CD4-positive, alpha-beta T cell treated with Interleukin-6 at 100 ng/mL for 8 hours (primary cell): ENCODE results near the gene PTOV1.

Experiments
- DNase-seq: peaks from one replicate; pipeline ENCODE4 v3.0.0-alpha.2; 2020; ENCODE audit warnings: mixed read lengths, low spot score

PTOV1 gene

GRCh38 chr19:49888510-49888824 is 37.5 kb downstream of the PTOV1 start:
- DNase-seq: no peak

- DNase-seq: no peak
These were observed 38.2 kb downstream of the PTOV1 start for GRCh38 chr19:49889038-49889686.

GRCh38 chr19:49889687-49890348 is 38.9 kb downstream of the PTOV1 start:
- peak; percentile 71 for DNase-seq

- DNase-seq: peak; percentile 69
These were observed 39.7 kb downstream of the PTOV1 start for GRCh38 chr19:49890349-49891311.

- DNase-seq: no peak
These were observed 40.4 kb downstream of the PTOV1 start for GRCh38 chr19:49891393-49891792.

- no peak for DNase-seq
These were observed 41.8 kb downstream of the PTOV1 start for GRCh38 chr19:49892716-49893115.

GRCh38 chr19:49894011-49894664 is 43.2 kb downstream of the PTOV1 start:
- no peak for DNase-seq

- DNase-seq: no peak
These were observed 44.1 kb downstream of the PTOV1 start for GRCh38 chr19:49894879-49895565.

- no peak for DNase-seq
These were observed 44.8 kb downstream of the PTOV1 start for GRCh38 chr19:49895566-49896297.

- peak; percentile 70 for DNase-seq
These were observed 46.1 kb downstream of the PTOV1 start, which contains the start of gene IL4I1 for GRCh38 chr19:49896863-49897621. Gene IL4I1 (minus strand): TSS chr19:49896887. CDS start chr19:49896160, 727 bp downstream.

- DNase-seq: no peak
These were observed 53.2 kb downstream of the PTOV1 start for GRCh38 chr19:49904136-49904535.

GRCh38 chr19:49906879-49907564 is 56.1 kb downstream of the PTOV1 start:
- no peak for DNase-seq

GRCh38 chr19:49907745-49908446 is 56.9 kb downstream of the PTOV1 start:
- DNase-seq: no peak

- DNase-seq: no peak
These were observed 57.8 kb downstream of the PTOV1 start for GRCh38 chr19:49908480-49909420.

- no peak for DNase-seq
These were observed 59.2 kb downstream of the PTOV1 start for GRCh38 chr19:49910179-49910578.
